Ovary (tissue), 9 donors: Measurements from ENCODE around the gene ADCY6. TPM values are rescaled to one million over a fixed set of nuclear protein-coding genes. Genes with fewer than 3 reads are reported as not detected.

Experiments used
- DNase-seq, 5 donors: peaks; one replicate each; pipeline ENCODE4 v3.0.0-alpha.2; 2019 to 2020
- H3K27ac ChIP-seq, 2 donors: fragments of 200-600 bp; one replicate each; pipeline versions ENCODE4 v1.5.1 to v1.8.0; 2019 to 2022
- H3K27me3 ChIP-seq: fragments of 200-600 bp; one replicate; pipeline ENCODE4 v1.8.0; 2022
- H3K36me3 ChIP-seq: fragments of 200-600 bp; sonication (generic); one replicate; pipeline ENCODE4 v1.5.1; 2019
- H3K4me1 ChIP-seq: one replicate; pipeline ENCODE4 v1.8.1; 2013; ENCODE audit warnings: mild to moderate bottlenecking, moderate library complexity; ENCODE audit not compliant: insufficient read depth
- H3K4me3 ChIP-seq: fragments of 200-600 bp; sonication (generic); one replicate; pipeline ENCODE4 v1.5.1; 2017
- H3K9me3 ChIP-seq, 2 donors: fragments of 200-600 bp in 1 of 2; sonication (generic) in 1 of 2; one replicate each; pipeline versions ENCODE4 v1.5.1 to v1.8.1; 2013 to 2019; ENCODE audit warnings: mild to moderate bottlenecking in 1 of 2, moderate library complexity in 1 of 2
- EP300 ChIP-seq: sonication (generic); formaldehyde crosslinking; IDR thresholded peaks from one replicate; pipeline ENCODE4 v1.6.1; 2017; ENCODE audit warnings: antibody characterized with exemption
- POLR2A ChIP-seq: fragments of 450-650 bp; IDR thresholded peaks from one replicate; pipeline ENCODE4 v1.6.1; 2017; ENCODE audit warnings: antibody characterized with exemption, mild to moderate bottlenecking, moderate library complexity
- WGBS, 3 donors: extraction: QIAGEN DNeasy Blood & Tissue Kit in 1 of 3; methylation state at CpG; one replicate each; pipeline versions ENCODE4 v1.1.5 to v1.1.7; 2013 to 2017; 5-methylcytosine and 5-hydroxymethylcytosine counted together
- intact Hi-C, 4 donors: fragments of 100-400 bp; cut with DNase I; formaldehyde crosslinking; loops; one replicate each; pipeline versions ENCODE4 v1.11.0 to v1.15.1; 2022 to 2023
- polyA plus RNA-seq, 2 donors: library from polyadenylated mRNA; stranded (reverse); fragments of 200-250 nt in 1 of 2; fragments of 350-450 nt in 1 of 2; fragmentation: Illumina TruSeq in 1 of 2; extraction: RNeasy Lipid Tissue Mini Kit (QIAGEN cat#74804) in 1 of 2; gene quantifications; one replicate each; pipeline ENCODE4 v1.2.3, GENCODE V29; 2013 to 2014
- total RNA-seq, 7 donors: library from RNA; depleted of rRNA in 2 of 7; stranded (reverse); fragments of >200 nt in 2 of 7; fragmentation: NEBNext Ultra II Directional in 3 of 7; extraction: Animal tissue kit (Norgen Biotek cat#: 25700) in 3 of 7; gene quantifications; one replicate each; pipeline versions ENCODE4 v1.1.0 to v1.2.4, GENCODE V29; 2016 to 2023
- TF ChIP-seq, protein P1 (sequence below), 3 donors: fragments of 450-650 bp in 2 of 3; fragments of 200-600 bp in 1 of 3; IDR thresholded peaks; one replicate each; pipeline versions ENCODE4 v1.5.1 to v1.8.0; 2016 to 2022; ENCODE audit warnings: antibody characterized with exemption in 3 of 3, mild to moderate bottlenecking in 1 of 3
- donor health status: DM: no; HTN: no; CAD: no; lungs with moderate emphysema.
- donor health status: DM: no; HTN: no; CAD: no.
- donor health status: Bipolar disorder and iron deficiency.
- donor health status: DM: yes; HTN: yes; CAD: no.
- donor health status: DM: no; HTN: no; CAD: no.
- donor health status: DM: yes; HTN: yes; CAD: no.

Gene ADCY6
- total and polyA plus RNA-seq, 9 donors = 14.8 to 83.3 (median 40.6) TPM

DNA sequence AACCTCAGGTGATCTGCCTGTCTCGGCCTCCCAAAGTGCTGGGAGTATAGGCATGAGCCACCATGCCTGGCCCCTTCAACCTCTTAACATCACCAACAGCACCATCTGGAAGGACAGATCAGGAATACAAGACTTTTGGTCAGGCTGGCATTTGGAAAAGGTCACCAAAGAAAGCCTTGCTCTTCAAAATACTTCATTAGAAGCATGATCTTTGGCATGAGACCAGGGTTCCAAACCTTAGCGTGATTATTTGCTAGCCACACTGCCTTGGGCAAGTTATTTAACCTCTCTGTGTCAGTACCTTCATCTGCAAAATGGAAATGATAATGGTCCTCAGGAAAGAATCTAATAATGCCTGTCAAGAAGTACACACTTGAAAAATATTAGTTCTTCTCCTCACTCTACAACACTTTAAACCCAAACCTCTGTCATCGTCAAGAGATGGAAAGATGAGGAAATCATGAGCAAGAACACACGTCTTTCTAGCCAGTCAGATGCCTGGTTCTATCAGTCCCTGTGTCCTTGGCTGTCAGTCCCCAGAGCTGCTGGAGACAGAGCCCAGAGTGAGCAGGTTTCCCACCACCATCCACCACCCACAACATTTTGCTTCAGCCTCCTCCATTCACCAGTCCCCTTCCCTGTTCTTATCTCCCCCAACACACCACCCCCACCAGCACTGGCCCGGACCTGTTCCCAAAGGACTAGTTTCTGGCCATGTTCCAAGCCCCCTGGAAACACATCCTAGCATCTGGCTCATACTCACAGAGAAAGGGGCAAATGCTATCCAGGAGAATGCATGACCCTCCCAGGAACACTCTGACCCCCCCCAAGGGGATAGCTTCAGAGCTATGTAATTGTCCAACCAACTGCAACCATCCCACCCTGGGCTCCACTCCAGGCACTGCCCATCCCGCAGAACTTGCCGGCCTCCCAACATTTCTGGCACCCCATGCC is 2.0 kb downstream of the ADCY6 start:
- WGBS, 3 donors = 24 to 28% (median 24%) methylated on average over 7 of the region's 7 CpGs
- TF ChIP-seq POLR2A = no peak
- TF ChIP-seq, protein P1, sequence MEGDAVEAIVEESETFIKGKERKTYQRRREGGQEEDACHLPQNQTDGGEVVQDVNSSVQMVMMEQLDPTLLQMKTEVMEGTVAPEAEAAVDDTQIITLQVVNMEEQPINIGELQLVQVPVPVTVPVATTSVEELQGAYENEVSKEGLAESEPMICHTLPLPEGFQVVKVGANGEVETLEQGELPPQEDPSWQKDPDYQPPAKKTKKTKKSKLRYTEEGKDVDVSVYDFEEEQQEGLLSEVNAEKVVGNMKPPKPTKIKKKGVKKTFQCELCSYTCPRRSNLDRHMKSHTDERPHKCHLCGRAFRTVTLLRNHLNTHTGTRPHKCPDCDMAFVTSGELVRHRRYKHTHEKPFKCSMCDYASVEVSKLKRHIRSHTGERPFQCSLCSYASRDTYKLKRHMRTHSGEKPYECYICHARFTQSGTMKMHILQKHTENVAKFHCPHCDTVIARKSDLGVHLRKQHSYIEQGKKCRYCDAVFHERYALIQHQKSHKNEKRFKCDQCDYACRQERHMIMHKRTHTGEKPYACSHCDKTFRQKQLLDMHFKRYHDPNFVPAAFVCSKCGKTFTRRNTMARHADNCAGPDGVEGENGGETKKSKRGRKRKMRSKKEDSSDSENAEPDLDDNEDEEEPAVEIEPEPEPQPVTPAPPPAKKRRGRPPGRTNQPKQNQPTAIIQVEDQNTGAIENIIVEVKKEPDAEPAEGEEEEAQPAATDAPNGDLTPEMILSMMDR (IDR thresholded peaks at IDR 0.05) = no peak
- TF ChIP-seq EP300 = no peak
- DNase-seq = peak in 4 of 5 donors; percentile 48 to 63 (median 58)
- Histone ChIP-seq H3K27me3 (no peaks in the 10 kb centered on the region), H3K4me1 (peaks cover 13% of the 10 kb centered on the region), H3K4me3 (peak overlapping the region; percentile 88), H3K27ac (peak overlapping the region in 1 of 2 donors; percentile 70), H3K9me3 (no peaks in the 10 kb centered on the region), H3K36me3 (no peaks in the 10 kb centered on the region)
- intact Hi-C loops = no loop called here

DNA sequence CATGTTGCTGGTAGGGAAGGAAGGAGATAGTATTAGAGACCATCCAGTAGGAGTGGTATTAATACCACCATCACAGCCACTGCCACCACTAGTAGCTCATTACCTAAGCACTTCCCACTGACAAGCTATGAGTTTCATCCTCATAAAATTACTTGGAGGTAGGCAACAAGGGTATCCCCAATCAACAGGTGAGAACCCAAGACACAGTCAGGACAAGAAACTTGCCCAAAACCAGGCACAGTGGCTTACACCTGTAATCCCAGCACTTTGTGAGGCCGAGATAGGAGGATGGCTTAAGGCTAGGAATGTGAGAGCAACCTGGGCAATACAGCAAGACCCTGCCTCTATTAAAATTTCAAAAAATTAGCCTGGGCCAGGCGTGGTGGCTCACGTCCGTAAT is 5.5 kb downstream of the ADCY6 start:
- TF ChIP-seq EP300 (no peak), POLR2A (no peak)
- TF ChIP-seq, protein P1 (IDR thresholded peaks at IDR 0.05) = no peak
- Histone ChIP-seq H3K4me3 (no peak overlapping the region), H3K4me1 (peaks cover 33% of the 10 kb centered on the region), H3K27me3 (no peaks in the 10 kb centered on the region), H3K36me3 (no peaks in the 10 kb centered on the region), H3K27ac (no peak overlapping the region), H3K9me3 (no peaks in the 10 kb centered on the region)
- 90 to 93% (median 91%) methylated on average over 4 of the region's 4 CpGs for WGBS, 3 donors
- no peak for DNase-seq
- intact Hi-C loops = no loop called here

GRCh38 chr12:48782457-48783395 is 6.2 kb downstream of the ADCY6 start:
- no peak overlapping the region for H3K27ac ChIP-seq
- intact Hi-C loops = no loop called here
- H3K4me1 ChIP-seq = peaks cover 32% of the 10 kb centered on the region
- H3K27me3 ChIP-seq = no peaks in the 10 kb centered on the region
- no peaks in the 10 kb centered on the region for H3K36me3 ChIP-seq
- TF ChIP-seq POLR2A = no peak
- TF ChIP-seq, protein P1 (IDR thresholded peaks at IDR 0.05) = no peak
- no peak for TF ChIP-seq EP300
- no peaks in the 10 kb centered on the region for H3K9me3 ChIP-seq
- DNase-seq = no peak
- 87 to 88% (median 87%) methylated on average over 57 to 63 of the region's 63 CpGs for WGBS, 3 donors
- no peak overlapping the region for H3K4me3 ChIP-seq

DNA sequence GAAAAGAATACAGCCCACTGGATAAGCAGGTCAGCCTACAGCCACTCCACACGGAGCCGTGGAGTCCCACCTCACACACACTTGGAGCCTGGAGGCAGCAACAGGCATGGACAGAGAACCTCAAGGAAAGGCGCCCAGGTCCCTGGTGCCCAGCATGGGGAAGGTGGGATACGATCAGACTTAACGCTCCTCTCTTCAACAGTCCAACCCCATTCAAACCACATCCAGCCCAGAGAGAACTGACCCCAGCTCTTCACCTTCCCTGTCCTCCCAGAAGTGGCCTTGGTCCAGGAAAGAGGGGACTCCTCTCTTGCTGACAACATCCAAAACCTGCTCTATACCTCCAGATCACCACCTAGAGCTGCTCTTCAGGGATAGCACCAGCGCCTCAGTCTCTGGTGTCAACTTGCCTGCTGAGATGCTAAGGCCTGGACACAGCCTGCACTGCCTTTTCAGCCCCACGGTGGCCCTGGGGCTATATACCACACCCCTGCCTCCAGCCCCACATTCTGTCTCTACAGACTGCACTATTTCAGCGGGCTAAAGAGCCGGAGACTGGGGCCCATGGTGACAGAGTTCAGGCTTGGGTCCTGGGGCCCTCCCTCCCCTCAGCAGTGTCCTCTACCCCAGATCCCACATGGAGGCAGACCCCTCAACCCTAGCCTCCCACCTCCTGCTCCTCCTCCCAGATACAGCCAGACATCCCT is 7.0 kb downstream of the ADCY6 start:
- 85 to 94% (median 89%) methylated on average over 9 of the region's 9 CpGs for WGBS, 3 donors
- no peaks in the 10 kb centered on the region for H3K9me3 ChIP-seq
- no peaks in the 10 kb centered on the region for H3K27me3 ChIP-seq
- no peak overlapping the region for H3K4me3 ChIP-seq
- no peak overlapping the region for H3K27ac ChIP-seq
- TF ChIP-seq, protein P1 (IDR thresholded peaks at IDR 0.05) = no peak
- TF ChIP-seq EP300 (no peak), POLR2A (no peak)
- H3K4me1 ChIP-seq = peaks cover 24% of the 10 kb centered on the region
- no peak for DNase-seq
- no peaks in the 10 kb centered on the region for H3K36me3 ChIP-seq
- intact Hi-C loops = no loop called here
